EH (cell line): ENCODE data around the gene TIGD4.
A peak's percentile ranks its signal among the peaks of the same experiment; 100 is the strongest.
"Not testable (repeated sequence)": the region's sequence is repeated elsewhere in the genome, so short reads cannot be mapped to it uniquely, and the experiment has no call there.

Source experiments
- DNase-seq: peaks from one replicate; pipeline ENCODE4 v3.0.0-alpha.2; 2015; ENCODE audit warnings: low read depth

TIGD4 gene

GRCh38 chr4:152780267-152780778 is 793 bp upstream of the TIGD4 start:
- DNase-seq = peak; percentile 64

GRCh38 chr4:152778656-152779512 is 646 bp downstream of the TIGD4 start:
- peak; percentile 23 for DNase-seq

GRCh38 chr4:152777488-152777887 is 2.0 kb downstream of the TIGD4 start:
- no peak for DNase-seq

GRCh38 chr4:152776352-152776751 is 3.2 kb downstream of the TIGD4 start:
- no peak for DNase-seq

GRCh38 chr4:152773953-152774352 is 5.6 kb downstream of the TIGD4 start:
- DNase-seq = no peak

GRCh38 chr4:152773339-152773738 is 6.2 kb downstream of the TIGD4 start:
- no peak for DNase-seq

- no peak for DNase-seq
Observed at GRCh38 chr4:152771741-152772533, 7.6 kb downstream of the TIGD4 start.

- DNase-seq = not testable (repeated sequence)
Observed at GRCh38 chr4:152765069-152765737, 14.3 kb downstream of the TIGD4 start.

- DNase-seq = no peak
Observed at GRCh38 chr4:152763796-152764195, 15.7 kb downstream of the TIGD4 start.

- DNase-seq = no peak
Observed at GRCh38 chr4:152748619-152749018, 30.9 kb downstream of the TIGD4 start.

- no peak for DNase-seq
Observed at GRCh38 chr4:152747444-152747843, 32.1 kb downstream of the TIGD4 start.

GRCh38 chr4:152738827-152739226 is 40.7 kb downstream of the TIGD4 start:
- DNase-seq = no peak

GRCh38 chr4:152735906-152736305 is 43.6 kb downstream of the TIGD4 start:
- DNase-seq = no peak

GRCh38 chr4:152735396-152735859 is 44.1 kb downstream of the TIGD4 start:
- peak; percentile 26 for DNase-seq

- no peak for DNase-seq
Observed at GRCh38 chr4:152734699-152735050, 44.9 kb downstream of the TIGD4 start.

- DNase-seq = no peak
Observed at GRCh38 chr4:152734015-152734698, 45.4 kb downstream of the TIGD4 start.

GRCh38 chr4:152731997-152732396 is 47.5 kb downstream of the TIGD4 start:
- DNase-seq = no peak

- peak; percentile 68 for DNase-seq
Observed at GRCh38 chr4:152729466-152729865, 50.1 kb downstream of the TIGD4 start.

- no peak for DNase-seq
Observed at GRCh38 chr4:152728343-152728742, 51.2 kb downstream of the TIGD4 start.

- no peak for DNase-seq
Observed at GRCh38 chr4:152727784-152728183, 51.7 kb downstream of the TIGD4 start.

- no peak for DNase-seq
Observed at GRCh38 chr4:152724494-152724893, 55.0 kb downstream of the TIGD4 start.

- DNase-seq = no peak
Observed at GRCh38 chr4:152723236-152723635, 56.3 kb downstream of the TIGD4 start.
